Trophoblast cell (in vitro differentiated cells and primary cell): ENCODE results near the gene NDUFB11.

Source experiments
- DNase-seq, 2 donors: peaks; one replicate each; pipeline ENCODE4 v3.0.0-alpha.2; 2016
- H2AFZ ChIP-seq: 2 replicates; pipeline ENCODE4 v1.6.1; 2013; ENCODE audit warnings: low read length, moderate library complexity, mild to moderate bottlenecking; ENCODE audit not compliant: insufficient read depth, poor library complexity
- H2AK5ac ChIP-seq: 2 replicates; pipeline ENCODE4 v1.6.1; 2013; ENCODE audit warnings: mild to moderate bottlenecking, low read length
- H2BK120ac ChIP-seq: 2 replicates; pipeline ENCODE4 v1.6.1; 2013; ENCODE audit warnings: low read length, mild to moderate bottlenecking, moderate library complexity; ENCODE audit not compliant: insufficient read depth, poor library complexity
- H2BK12ac ChIP-seq: 2 replicates; pipeline ENCODE4 v1.6.1; 2013; ENCODE audit warnings: mild to moderate bottlenecking, low read length, moderate library complexity
- H2BK5ac ChIP-seq: 2 replicates; pipeline ENCODE4 v1.6.1; 2013; ENCODE audit warnings: low read length, low read depth, moderate library complexity, mild to moderate bottlenecking; ENCODE audit not compliant: poor library complexity
- H3K14ac ChIP-seq: 2 replicates; pipeline ENCODE4 v1.6.1; 2013; ENCODE audit warnings: mild to moderate bottlenecking, low read length
- H3K18ac ChIP-seq: 2 replicates; pipeline ENCODE4 v1.6.1; 2013; ENCODE audit warnings: mild to moderate bottlenecking, low read length
- H3K23ac ChIP-seq: 2 replicates; pipeline ENCODE4 v1.6.1; 2013; ENCODE audit warnings: low read length
- H3K27ac ChIP-seq: 2 replicates; pipeline ENCODE4 v1.5.1; 2013; ENCODE audit warnings: low read depth, mild to moderate bottlenecking, inconsistent platforms, low read length, moderate library complexity
- H3K27me3 ChIP-seq: 2 replicates; pipeline ENCODE4 v1.6.1; 2013; ENCODE audit warnings: inconsistent platforms, mild to moderate bottlenecking, low read length, moderate library complexity; ENCODE audit not compliant: insufficient read depth
- H3K36me3 ChIP-seq, 2 experiments: 1 replicate in 1 of 2; 2 replicates in 1 of 2; pipeline ENCODE4 v1.6.1; 2013; ENCODE audit warnings: low read length in 2 of 2, mild to moderate bottlenecking in 2 of 2, moderate library complexity in 1 of 2; ENCODE audit not compliant: insufficient read depth in 2 of 2, control insufficient read depth in 1 of 2
- H3K4ac ChIP-seq: 2 replicates; pipeline ENCODE4 v1.6.1; 2013; ENCODE audit warnings: low read depth, mild to moderate bottlenecking, low read length, moderate library complexity
- H3K4me1 ChIP-seq, 2 experiments: 1 replicate in 1 of 2; 2 replicates in 1 of 2; pipeline ENCODE4 v1.6.1; 2013; ENCODE audit warnings: low read length in 2 of 2, mild to moderate bottlenecking in 2 of 2, moderate library complexity in 1 of 2; ENCODE audit not compliant: insufficient read depth in 2 of 2, control insufficient read depth in 1 of 2
- H3K4me2 ChIP-seq: 2 replicates; pipeline ENCODE4 v1.6.1; 2013; ENCODE audit warnings: inconsistent platforms, mild to moderate bottlenecking, low read length, moderate library complexity
- H3K4me3 ChIP-seq: 2 replicates; pipeline ENCODE4 v1.5.1; 2013; ENCODE audit warnings: mild to moderate bottlenecking, low read depth, low read length, inconsistent platforms
- H3K79me1 ChIP-seq: one replicate; pipeline ENCODE4 v1.6.1; 2013; ENCODE audit warnings: low read length
- H3K79me2 ChIP-seq: 2 replicates; pipeline ENCODE4 v1.6.1; 2013; ENCODE audit warnings: low read length, mild to moderate bottlenecking; ENCODE audit not compliant: control insufficient read depth, insufficient read depth, poor library complexity
- H3K9ac ChIP-seq: 2 replicates; pipeline ENCODE4 v1.6.1; 2013; ENCODE audit warnings: mild to moderate bottlenecking, low read length
- H3K9me3 ChIP-seq: 2 replicates; pipeline ENCODE4 v1.6.1; 2013; ENCODE audit warnings: low read depth, mild to moderate bottlenecking, control low read depth, inconsistent platforms, low read length; ENCODE audit not compliant: insufficient read depth
- H4K12ac ChIP-seq: 2 replicates; pipeline ENCODE4 v1.6.1; 2013; ENCODE audit warnings: low read depth, mild to moderate bottlenecking, low read length, moderate library complexity
- H4K8ac ChIP-seq: 2 replicates; pipeline ENCODE4 v1.6.1; 2013; ENCODE audit warnings: low read depth, mild to moderate bottlenecking, low read length, moderate library complexity
- H4K91ac ChIP-seq: one replicate; pipeline ENCODE4 v1.6.1; 2013; ENCODE audit warnings: low read depth, mild to moderate bottlenecking, low read length, moderate library complexity
- WGBS: extraction: QIAGEN DNeasy Blood & Tissue Kit; methylation state at CpG from one replicate; pipeline ENCODE4 v1.1.7; 2013; ENCODE audit warnings: missing lambda C conversion rate; ENCODE audit not compliant: insufficient read length, insufficient coverage; ENCODE audit errors: extremely low coverage; 5-methylcytosine and 5-hydroxymethylcytosine counted together

Gene NDUFB11

GRCh38 chrX:47174376-47174775, 29.9 kb upstream of the NDUFB11 start:
- Histone ChIP-seq H3K36me3 (peaks cover 89 to 92% of the 10 kb centered on the region in 2 experiments), H4K12ac (no peak overlapping the region), H3K4ac (no peak overlapping the region), H2BK5ac (no peak overlapping the region), H3K18ac (no peak overlapping the region), H2BK120ac (no peak overlapping the region), H3K4me1 (no peaks in the 10 kb centered on the region), H3K14ac (no peak overlapping the region), H3K9me3 (no peaks in the 10 kb centered on the region), H2AK5ac (no peak overlapping the region), H3K79me1 (no peaks in the 10 kb centered on the region), H2BK12ac (no peak overlapping the region), H4K91ac (no peak overlapping the region), H3K4me3 (no peak overlapping the region), H3K9ac (no peak overlapping the region), H2AFZ (no peak overlapping the region), H3K79me2 (no peaks in the 10 kb centered on the region), H4K8ac (no peak overlapping the region), H3K23ac (no peak overlapping the region), H3K4me2 (no peak overlapping the region), H3K27me3 (no peaks in the 10 kb centered on the region), H3K27ac (no peak overlapping the region)
- DNase-seq, result no peak
- WGBS, result no CpG with 5 or more reads among the region's 12 CpGs

GRCh38 chrX:47172971-47173792, 28.7 kb upstream of the NDUFB11 start:
- no peaks in the 10 kb centered on the region for H3K79me2 ChIP-seq
- H3K4ac ChIP-seq, result no peak overlapping the region
- H3K9me3 ChIP-seq, result no peaks in the 10 kb centered on the region
- no peak overlapping the region for H4K12ac ChIP-seq
- no peak for DNase-seq
- H3K23ac ChIP-seq, result no peak overlapping the region
- no peak overlapping the region for H2BK5ac ChIP-seq
- no peak overlapping the region for H3K18ac ChIP-seq
- no peak overlapping the region for H2AFZ ChIP-seq
- no peak overlapping the region for H3K4me2 ChIP-seq
- H3K36me3 ChIP-seq, result peaks cover 83 to 86% of the 10 kb centered on the region in 2 experiments
- H3K9ac ChIP-seq, result no peak overlapping the region
- H3K27me3 ChIP-seq, result no peaks in the 10 kb centered on the region
- no peak overlapping the region for H4K8ac ChIP-seq
- no CpG with 5 or more reads among the region's 18 CpGs for WGBS
- H3K79me1 ChIP-seq, result no peaks in the 10 kb centered on the region
- no peak overlapping the region for H3K27ac ChIP-seq
- H3K14ac ChIP-seq, result no peak overlapping the region
- H2BK12ac ChIP-seq, result no peak overlapping the region
- no peak overlapping the region for H4K91ac ChIP-seq
- H3K4me3 ChIP-seq, result no peak overlapping the region
- H2BK120ac ChIP-seq, result no peak overlapping the region
- H3K4me1 ChIP-seq, result no peaks in the 10 kb centered on the region
- no peak overlapping the region for H2AK5ac ChIP-seq

GRCh38 chrX:47172549-47172948, 28.0 kb upstream of the NDUFB11 start:
- Histone ChIP-seq H2AFZ (no peak overlapping the region), H3K23ac (no peak overlapping the region), H3K18ac (no peak overlapping the region), H3K4me2 (no peak overlapping the region), H2BK12ac (no peak overlapping the region), H3K4ac (no peak overlapping the region), H2BK5ac (no peak overlapping the region), H3K9ac (no peak overlapping the region), H4K91ac (no peak overlapping the region), H3K27me3 (no peaks in the 10 kb centered on the region), H3K79me2 (no peaks in the 10 kb centered on the region), H3K27ac (no peak overlapping the region), H3K36me3 (peaks cover 77 to 80% of the 10 kb centered on the region in 2 experiments), H3K79me1 (no peaks in the 10 kb centered on the region), H2AK5ac (no peak overlapping the region), H3K4me3 (no peak overlapping the region), H3K9me3 (no peaks in the 10 kb centered on the region), H3K14ac (no peak overlapping the region), H2BK120ac (no peak overlapping the region), H4K12ac (no peak overlapping the region), H4K8ac (no peak overlapping the region), H3K4me1 (no peaks in the 10 kb centered on the region)
- WGBS, result no CpG with 5 or more reads among the region's 7 CpGs
- DNase-seq, result no peak

- H4K8ac ChIP-seq, result no peak overlapping the region
- H3K23ac ChIP-seq, result no peak overlapping the region
- H2AK5ac ChIP-seq, result no peak overlapping the region
- no peak overlapping the region for H4K12ac ChIP-seq
- no peaks in the 10 kb centered on the region for H3K9me3 ChIP-seq
- no peak overlapping the region for H2BK5ac ChIP-seq
- H3K79me1 ChIP-seq, result no peaks in the 10 kb centered on the region
- no peak overlapping the region for H3K18ac ChIP-seq
- no peak overlapping the region for H2AFZ ChIP-seq
- H3K9ac ChIP-seq, result no peak overlapping the region
- no peak overlapping the region for H2BK12ac ChIP-seq
- H3K36me3 ChIP-seq, result peaks cover 74 to 77% of the 10 kb centered on the region in 2 experiments
- no peak overlapping the region for H3K4me3 ChIP-seq
- no peak overlapping the region for H2BK120ac ChIP-seq
- no peak overlapping the region for H3K4me2 ChIP-seq
- no peaks in the 10 kb centered on the region for H3K4me1 ChIP-seq
- no peak overlapping the region for H4K91ac ChIP-seq
- no CpG with 5 or more reads among the region's 2 CpGs for WGBS
- H3K4ac ChIP-seq, result no peak overlapping the region
- no peak overlapping the region for H3K14ac ChIP-seq
- no peak for DNase-seq
- no peaks in the 10 kb centered on the region for H3K79me2 ChIP-seq
- H3K27ac ChIP-seq, result no peak overlapping the region
- H3K27me3 ChIP-seq, result no peaks in the 10 kb centered on the region
Measured at GRCh38 chrX:47171996-47172395, 27.5 kb upstream of the NDUFB11 start.
